Measurements from ENCODE around the gene ZFC3H1. TPM values are rescaled to one million over a fixed set of nuclear protein-coding genes. Genes with fewer than 3 reads are reported as not detected.
"Not testable (repeated sequence)": the region's sequence is repeated elsewhere in the genome, so short reads cannot be mapped to it uniquely, and the experiment has no call there.

ZFC3H1 gene
- total RNA-seq, 6 donors from 2014 or later = 35.9 to 225 (median 74.1) TPM

DNA sequence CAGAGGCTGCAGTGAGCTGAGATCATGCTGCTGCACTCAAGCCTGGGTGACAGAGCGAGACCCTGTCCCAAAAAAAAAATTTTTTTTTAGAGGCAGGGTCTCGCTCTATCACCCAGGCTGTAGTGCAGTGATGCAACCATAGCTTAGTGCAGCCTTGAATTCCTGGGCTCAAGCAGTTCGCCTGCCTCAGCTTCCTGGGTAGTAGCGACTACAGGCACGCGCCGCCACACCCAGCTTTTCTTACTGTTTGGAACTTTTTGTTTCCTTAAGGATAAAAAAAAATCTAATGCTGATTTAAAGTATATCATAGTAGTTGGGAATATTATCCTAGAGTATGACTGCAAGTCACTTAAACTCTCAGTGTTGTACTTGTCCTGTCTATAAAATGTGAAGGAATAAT lies 29.5 kb upstream of the ZFC3H1 start:
- ATAC-seq (ENCODE audit: low FRiP score in 2 of 2) = no peak
- Histone ChIP-seq H3K4me3 (no peak overlapping the region), H3K27me3 (no peaks in the 10 kb centered on the region), H3K9me3 (no peaks in the 10 kb centered on the region), H3K27ac (no peak overlapping the region), H3K36me3 (peaks cover 0 to 19% (median 11%) of the 10 kb centered on the region in 4 donors), H3K4me1 (peaks cover 0 to 10% (median 5%) of the 10 kb centered on the region in 4 donors)
- TF ChIP-seq POLR2AphosphoS5 (IDR thresholded peaks at IDR 0.05) = no peak
- no peak for TF ChIP-seq POLR2A (IDR thresholded peaks at IDR 0.05)
- TF ChIP-seq, protein P1, sequence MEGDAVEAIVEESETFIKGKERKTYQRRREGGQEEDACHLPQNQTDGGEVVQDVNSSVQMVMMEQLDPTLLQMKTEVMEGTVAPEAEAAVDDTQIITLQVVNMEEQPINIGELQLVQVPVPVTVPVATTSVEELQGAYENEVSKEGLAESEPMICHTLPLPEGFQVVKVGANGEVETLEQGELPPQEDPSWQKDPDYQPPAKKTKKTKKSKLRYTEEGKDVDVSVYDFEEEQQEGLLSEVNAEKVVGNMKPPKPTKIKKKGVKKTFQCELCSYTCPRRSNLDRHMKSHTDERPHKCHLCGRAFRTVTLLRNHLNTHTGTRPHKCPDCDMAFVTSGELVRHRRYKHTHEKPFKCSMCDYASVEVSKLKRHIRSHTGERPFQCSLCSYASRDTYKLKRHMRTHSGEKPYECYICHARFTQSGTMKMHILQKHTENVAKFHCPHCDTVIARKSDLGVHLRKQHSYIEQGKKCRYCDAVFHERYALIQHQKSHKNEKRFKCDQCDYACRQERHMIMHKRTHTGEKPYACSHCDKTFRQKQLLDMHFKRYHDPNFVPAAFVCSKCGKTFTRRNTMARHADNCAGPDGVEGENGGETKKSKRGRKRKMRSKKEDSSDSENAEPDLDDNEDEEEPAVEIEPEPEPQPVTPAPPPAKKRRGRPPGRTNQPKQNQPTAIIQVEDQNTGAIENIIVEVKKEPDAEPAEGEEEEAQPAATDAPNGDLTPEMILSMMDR (IDR thresholded peaks at IDR 0.05) = no peak
- no peak for TF ChIP-seq EP300 (IDR thresholded peaks at IDR 0.05)
- WGBS, 2 donors = 85 to 97% methylated on average over 7 of the region's 7 CpGs
- DNase-seq = no peak

DNA sequence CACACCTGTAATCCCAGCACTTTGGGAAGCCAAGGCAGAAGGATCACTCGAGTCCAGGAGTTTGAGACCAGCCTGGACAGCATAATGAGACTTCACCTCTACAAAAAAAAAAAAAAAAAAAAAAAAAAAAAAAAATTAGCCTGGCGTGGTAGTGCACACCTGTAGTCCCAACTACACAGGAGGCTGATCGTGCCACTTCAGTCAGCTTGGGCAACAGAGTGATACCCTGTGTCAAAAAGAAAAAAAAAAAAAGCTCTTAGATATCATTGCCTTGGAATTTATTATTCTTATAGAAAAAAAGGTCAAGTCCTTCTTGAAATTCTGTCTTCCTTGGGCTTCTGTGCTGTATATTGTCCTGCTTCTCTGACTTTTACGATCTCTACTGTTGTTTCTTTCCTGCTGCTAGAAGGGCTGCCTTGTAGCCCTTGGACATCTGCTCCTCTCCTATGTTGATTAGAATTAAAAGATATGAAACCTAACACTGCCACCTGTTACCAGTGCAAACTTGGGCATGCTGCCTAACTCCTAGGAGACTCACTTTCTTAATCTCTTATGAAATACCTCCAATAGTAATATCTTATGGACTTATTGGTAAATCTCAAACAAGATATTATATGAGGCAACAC lies 28.0 kb upstream of the ZFC3H1 start:
- Histone ChIP-seq H3K9me3 (no peaks in the 10 kb centered on the region), H3K27me3 (no peaks in the 10 kb centered on the region), H3K4me1 (peaks cover 8 to 25% (median 15%) of the 10 kb centered on the region in 4 donors), H3K4me3 (no peak overlapping the region), H3K27ac (no peak overlapping the region), H3K36me3 (peaks cover 0 to 4% (median 1%) of the 10 kb centered on the region in 4 donors)
- DNase-seq (no peak), ATAC-seq (ENCODE audit: low FRiP score in 2 of 2) (no peak)
- TF ChIP-seq EP300 (IDR thresholded peaks at IDR 0.05) = no peak
- TF ChIP-seq POLR2AphosphoS5 (IDR thresholded peaks at IDR 0.05) = no peak
- WGBS, 2 donors = 81 to 92% methylated on average over 4 of the region's 4 CpGs

DNA sequence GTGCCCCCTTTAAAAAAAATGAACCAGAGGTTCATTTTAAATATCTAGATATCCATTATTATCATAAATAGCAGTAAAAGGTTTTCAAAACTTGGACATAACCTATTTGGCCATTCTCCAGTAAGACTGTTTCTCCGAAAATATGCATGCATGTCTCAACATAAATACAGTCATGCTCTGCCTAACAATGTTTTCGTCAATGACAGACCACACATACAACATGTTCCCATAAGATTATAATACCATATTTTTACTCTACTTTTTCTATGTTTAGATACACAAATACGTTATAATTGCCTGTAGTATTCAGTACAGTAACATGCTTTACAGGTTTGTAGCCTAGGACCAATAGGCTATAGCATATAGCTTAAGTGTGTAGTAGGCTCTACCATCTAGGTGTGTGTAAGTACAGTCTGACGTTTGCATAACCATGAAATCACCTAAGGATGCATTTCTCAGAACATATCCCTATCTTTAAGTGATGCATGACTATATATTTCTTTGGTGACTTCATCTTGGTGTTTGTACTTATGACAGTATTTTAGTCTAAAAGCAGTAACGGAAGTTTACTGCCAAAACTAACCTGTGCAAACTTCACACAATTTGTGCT lies 25.4 kb upstream of the ZFC3H1 start:
- no peak overlapping the region for H3K4me3 ChIP-seq
- ATAC-seq (ENCODE audit: low FRiP score in 2 of 2) (no peak), DNase-seq (no peak)
- no peaks in the 10 kb centered on the region for H3K9me3 ChIP-seq
- peaks cover 8 to 35% (median 22%) of the 10 kb centered on the region in 4 donors for H3K4me1 ChIP-seq
- 85 to 86% methylated on average over 5 of the region's 5 CpGs for WGBS, 2 donors
- no peak overlapping the region for H3K27ac ChIP-seq
- H3K27me3 ChIP-seq = no peaks in the 10 kb centered on the region
- H3K36me3 ChIP-seq = no peaks in the 10 kb centered on the region
- no peak for TF ChIP-seq POLR2AphosphoS5 (IDR thresholded peaks at IDR 0.05)
- TF ChIP-seq POLR2A (IDR thresholded peaks at IDR 0.05) = no peak
- TF ChIP-seq, protein P1 (IDR thresholded peaks at IDR 0.05) = no peak

DNA sequence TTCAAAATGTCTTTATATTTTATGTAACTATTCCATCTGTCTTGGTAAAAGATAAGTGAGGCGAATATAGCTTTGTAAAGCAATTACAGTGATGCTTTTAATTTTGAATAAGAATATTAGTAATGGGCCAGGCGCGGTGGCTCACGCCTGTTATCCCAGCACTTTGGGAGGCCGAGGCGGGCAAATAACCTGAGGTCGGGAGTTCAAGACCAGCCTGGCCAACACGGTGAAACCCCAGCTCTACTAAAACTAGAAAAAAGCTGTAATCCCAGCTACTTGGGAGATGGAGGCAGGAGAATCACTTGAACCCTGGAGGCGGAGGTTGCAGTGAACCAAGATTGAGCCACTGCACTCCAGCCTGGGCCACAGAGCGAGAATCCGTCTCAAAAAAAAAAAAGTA lies 23.5 kb upstream of the ZFC3H1 start:
- H3K4me1 ChIP-seq = peaks cover 8 to 35% (median 22%) of the 10 kb centered on the region in 4 donors
- WGBS, 2 donors = 83 to 88% methylated on average over 11 of the region's 11 CpGs
- peak overlapping the region in 3 of 4 donors; percentile 16 to 94 (median 83) for H3K27ac ChIP-seq
- H3K36me3 ChIP-seq; H3K9me3 ChIP-seq; ATAC-seq (ENCODE audit: low FRiP score in 2 of 2); DNase-seq; H3K27me3 ChIP-seq: not testable (repeated sequence)
- peak overlapping the region in 3 of 4 donors; percentile 67 to 78 (median 69) for H3K4me3 ChIP-seq

DNA sequence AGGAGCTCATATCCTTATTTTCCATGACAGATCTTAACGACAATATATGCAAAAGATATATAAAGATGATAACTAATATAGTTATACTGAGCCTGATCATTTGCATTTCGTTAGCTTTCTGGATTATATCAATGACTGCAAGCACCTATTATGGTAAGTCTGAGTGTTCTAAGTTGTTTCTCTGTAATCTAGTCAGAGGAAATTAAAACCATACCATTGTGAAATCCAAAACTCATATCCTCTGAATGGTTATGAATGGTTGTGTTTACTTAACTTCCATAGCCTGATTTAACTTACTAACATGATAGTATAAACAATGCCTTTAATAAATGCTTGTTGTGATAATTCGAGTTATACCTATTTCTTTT lies 23.0 kb upstream of the ZFC3H1 start:
- ATAC-seq (ENCODE audit: low FRiP score in 2 of 2) = no peak
- no peaks in the 10 kb centered on the region for H3K9me3 ChIP-seq
- no peaks in the 10 kb centered on the region for H3K27me3 ChIP-seq
- H3K36me3 ChIP-seq = no peaks in the 10 kb centered on the region
- TF ChIP-seq POLR2AphosphoS5 (IDR thresholded peaks at IDR 0.05) (no peak), EP300 (IDR thresholded peaks at IDR 0.05) (no peak), POLR2A (IDR thresholded peaks at IDR 0.05) (no peak)
- TF ChIP-seq, protein P1 (IDR thresholded peaks at IDR 0.05) = no peak
- H3K27ac ChIP-seq = peak overlapping the region; percentile 83 to 94 (median 88)
- H3K4me1 ChIP-seq = peaks cover 8 to 35% (median 22%) of the 10 kb centered on the region in 4 donors
- WGBS, 2 donors = 7 to 9% methylated on average over 3 of the region's 3 CpGs
- DNase-seq = no peak
- peak overlapping the region; percentile 67 to 87 (median 74) for H3K4me3 ChIP-seq
